ENCODE measurements around the gene MUC15.

The MUC15 gene

DNA sequence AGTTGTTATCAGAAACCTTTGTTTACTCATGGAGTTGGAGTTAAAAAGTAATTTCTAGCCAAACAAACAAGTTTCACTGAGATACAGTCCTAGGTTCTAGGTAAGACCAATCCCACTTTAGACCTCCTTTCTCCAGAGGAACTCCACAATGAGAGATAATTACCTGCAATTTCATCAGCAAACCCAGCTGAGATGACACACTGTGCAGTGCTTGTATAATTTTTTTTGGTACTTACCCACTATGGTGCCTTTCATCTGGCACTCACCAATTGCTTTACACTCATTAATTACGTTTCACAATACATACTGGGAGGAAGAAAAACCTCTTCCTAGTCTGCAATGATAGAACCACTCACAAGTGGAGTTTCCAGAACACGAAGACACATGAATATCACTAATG lies 1.8 kb upstream of the MUC15 start:
- H3K4me3 ChIP-seq (ENCODE audit: low read depth, low read length), result no peak overlapping the region
- TF ChIP-seq, protein P1, sequence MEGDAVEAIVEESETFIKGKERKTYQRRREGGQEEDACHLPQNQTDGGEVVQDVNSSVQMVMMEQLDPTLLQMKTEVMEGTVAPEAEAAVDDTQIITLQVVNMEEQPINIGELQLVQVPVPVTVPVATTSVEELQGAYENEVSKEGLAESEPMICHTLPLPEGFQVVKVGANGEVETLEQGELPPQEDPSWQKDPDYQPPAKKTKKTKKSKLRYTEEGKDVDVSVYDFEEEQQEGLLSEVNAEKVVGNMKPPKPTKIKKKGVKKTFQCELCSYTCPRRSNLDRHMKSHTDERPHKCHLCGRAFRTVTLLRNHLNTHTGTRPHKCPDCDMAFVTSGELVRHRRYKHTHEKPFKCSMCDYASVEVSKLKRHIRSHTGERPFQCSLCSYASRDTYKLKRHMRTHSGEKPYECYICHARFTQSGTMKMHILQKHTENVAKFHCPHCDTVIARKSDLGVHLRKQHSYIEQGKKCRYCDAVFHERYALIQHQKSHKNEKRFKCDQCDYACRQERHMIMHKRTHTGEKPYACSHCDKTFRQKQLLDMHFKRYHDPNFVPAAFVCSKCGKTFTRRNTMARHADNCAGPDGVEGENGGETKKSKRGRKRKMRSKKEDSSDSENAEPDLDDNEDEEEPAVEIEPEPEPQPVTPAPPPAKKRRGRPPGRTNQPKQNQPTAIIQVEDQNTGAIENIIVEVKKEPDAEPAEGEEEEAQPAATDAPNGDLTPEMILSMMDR (IDR thresholded peaks at IDR 0.05; ENCODE audit: insufficient read depth, low read depth, low read length, missing control alignments), result no peak
- no peak for DNase-seq (ENCODE audit: low read depth)

DNA sequence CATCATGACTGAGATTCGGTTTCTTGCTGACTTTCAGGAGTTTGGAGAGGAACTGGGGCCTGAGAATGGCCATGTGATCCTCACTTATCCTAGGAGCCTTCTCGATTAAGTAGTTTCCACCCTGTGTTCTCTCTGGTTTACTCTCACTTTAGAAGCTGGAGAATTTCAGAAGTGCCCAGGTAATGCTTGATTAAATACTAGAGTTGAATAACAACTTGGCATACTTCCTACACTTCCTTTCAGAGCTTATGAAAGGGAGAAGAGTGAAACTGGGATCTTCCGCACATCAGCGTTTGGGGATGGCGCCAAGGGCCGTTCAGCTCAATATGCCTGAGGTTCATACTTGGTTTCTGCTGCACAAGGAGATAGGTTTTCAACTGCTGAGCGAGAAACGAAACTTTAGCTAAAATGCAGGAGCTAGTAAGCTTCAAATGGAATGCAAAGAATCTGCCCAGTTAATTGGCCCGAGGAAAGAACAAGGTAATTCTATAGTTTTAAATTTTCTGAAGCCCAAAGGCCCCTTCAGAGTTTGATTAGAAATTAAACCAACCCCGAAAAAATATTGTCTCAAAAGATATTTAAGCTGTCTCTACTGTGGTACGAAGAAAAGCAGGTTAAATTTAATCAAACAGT lies 823 bp upstream of the MUC15 start:
- no peak overlapping the region for H3K4me3 ChIP-seq (ENCODE audit: low read depth, low read length)
- no peak for DNase-seq (ENCODE audit: low read depth)
- TF ChIP-seq, protein P1 (IDR thresholded peaks at IDR 0.05; ENCODE audit: insufficient read depth, low read depth, low read length, missing control alignments), result no peak

DNA sequence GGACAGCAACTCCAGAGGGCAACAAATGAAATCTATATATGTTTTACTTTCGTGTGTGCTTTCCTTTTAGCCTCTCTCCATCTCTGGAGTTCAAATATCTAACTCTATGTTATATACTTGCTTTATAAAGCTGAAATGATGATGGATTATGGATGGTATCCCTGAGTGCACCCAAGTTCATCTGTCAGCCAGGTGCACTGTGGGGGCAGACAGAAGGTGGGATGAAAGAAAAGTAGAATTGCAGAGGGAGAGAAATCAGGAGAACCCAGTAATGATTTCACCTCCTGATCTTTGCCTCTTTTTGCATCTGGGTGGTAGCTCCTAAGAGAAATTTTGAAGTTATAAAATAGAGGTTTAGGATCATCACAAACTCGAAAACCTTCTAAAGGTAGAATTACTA lies 2.4 kb downstream of the MUC15 start:
- DNase-seq (ENCODE audit: low read depth), result no peak
- H3K4me3 ChIP-seq (ENCODE audit: low read depth, low read length), result no peak overlapping the region
- TF ChIP-seq, protein P1 (IDR thresholded peaks at IDR 0.05; ENCODE audit: insufficient read depth, low read depth, low read length, missing control alignments), result no peak

DNA sequence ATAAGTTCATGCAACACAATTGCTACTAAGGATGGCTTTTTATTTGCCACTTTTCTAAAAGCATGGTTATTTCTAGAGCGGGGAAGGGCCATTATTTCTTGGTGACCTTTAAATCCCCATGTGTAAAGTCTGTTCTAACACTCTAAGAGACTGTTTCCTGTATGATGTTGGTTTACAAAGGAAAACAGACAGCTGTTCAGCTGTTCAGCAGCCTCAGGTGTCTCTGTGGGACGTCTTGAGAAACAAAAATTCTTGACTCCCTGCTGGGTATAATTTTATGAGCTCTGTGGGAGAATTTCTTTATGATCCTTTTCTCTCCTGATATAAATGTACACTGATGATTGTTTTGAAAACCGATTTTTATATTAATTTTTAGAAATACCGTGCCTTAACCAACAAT lies 13.9 kb downstream of the MUC15 start:
- TF ChIP-seq, protein P1 (IDR thresholded peaks at IDR 0.05; ENCODE audit: insufficient read depth, low read depth, low read length, missing control alignments), result no peak
- DNase-seq (ENCODE audit: low read depth), result no peak
- no peak overlapping the region for H3K4me3 ChIP-seq (ENCODE audit: low read depth, low read length)

DNA sequence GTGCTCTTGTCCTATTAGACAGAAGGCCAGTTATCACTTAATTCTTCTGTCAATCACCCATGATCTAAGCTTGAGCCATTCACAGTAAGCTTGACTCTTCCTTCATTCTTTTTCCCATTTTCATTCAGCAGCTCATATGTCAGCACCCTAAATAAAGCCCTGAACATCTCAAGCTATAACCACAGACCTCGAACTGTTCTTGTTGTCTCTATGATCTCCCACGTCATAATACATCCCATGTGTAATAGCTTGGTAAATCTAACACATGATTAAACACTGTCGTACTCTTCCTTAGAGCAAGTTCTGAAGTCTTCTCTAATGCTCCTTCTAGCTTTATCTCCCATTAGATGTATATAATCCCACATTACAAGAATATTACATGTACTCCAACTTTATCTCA lies 14.4 kb downstream of the MUC15 start:
- no peak for DNase-seq (ENCODE audit: low read depth)
- TF ChIP-seq, protein P1 (IDR thresholded peaks at IDR 0.05; ENCODE audit: insufficient read depth, low read depth, low read length, missing control alignments), result no peak
- no peak overlapping the region for H3K4me3 ChIP-seq (ENCODE audit: low read depth, low read length)

DNA sequence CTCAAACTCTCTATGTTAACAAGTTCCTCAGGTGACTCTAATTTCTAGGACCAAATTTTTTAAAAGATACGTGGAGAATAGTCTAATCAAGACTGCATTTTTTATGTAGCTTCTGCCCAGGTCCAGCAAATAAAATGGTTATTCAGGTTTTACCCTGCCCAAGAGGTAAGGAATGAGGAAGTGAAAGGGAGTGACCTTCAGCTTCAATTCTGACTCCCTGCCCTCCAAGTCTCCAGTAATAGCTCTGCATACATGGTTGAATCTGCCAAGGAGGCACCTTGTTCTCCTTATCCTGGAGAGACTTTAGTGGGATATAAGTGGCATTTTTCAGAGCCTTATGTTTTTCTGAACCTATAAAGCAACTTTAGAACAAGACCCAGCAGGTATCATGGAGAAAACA lies 15.5 kb downstream of the MUC15 start:
- TF ChIP-seq, protein P1 (IDR thresholded peaks at IDR 0.05; ENCODE audit: insufficient read depth, low read depth, low read length, missing control alignments), result no peak
- H3K4me3 ChIP-seq (ENCODE audit: low read depth, low read length), result no peak overlapping the region
- no peak for DNase-seq (ENCODE audit: low read depth)

DNA sequence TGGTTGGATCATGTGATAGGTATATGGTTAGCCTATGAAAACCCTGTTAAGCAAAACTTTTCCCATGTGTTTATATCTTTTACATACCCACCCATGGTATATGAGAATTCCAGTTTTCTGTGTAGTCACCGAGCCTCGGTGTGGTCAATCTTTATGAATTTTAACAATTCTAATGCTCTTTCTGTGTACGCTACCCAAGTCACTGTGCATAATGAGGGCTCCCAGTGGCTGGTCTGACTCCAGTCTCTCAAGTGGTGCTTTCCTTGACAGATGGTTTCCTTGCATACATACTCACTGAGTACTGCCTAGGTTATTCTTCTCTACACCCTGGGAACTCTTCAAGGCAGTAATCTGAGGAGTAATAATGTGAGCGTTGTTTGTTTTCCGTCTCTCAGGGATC lies 17.6 kb downstream of the MUC15 start:
- H3K4me3 ChIP-seq (ENCODE audit: low read depth, low read length), result no peak overlapping the region
- TF ChIP-seq, protein P1 (IDR thresholded peaks at IDR 0.05; ENCODE audit: insufficient read depth, low read depth, low read length, missing control alignments), result no peak
- no peak for DNase-seq (ENCODE audit: low read depth)
